Measurements from ENCODE around the gene CCNF.
A peak's percentile ranks its signal among the peaks of the same experiment; 100 is the strongest.

The CCNF gene

DNA sequence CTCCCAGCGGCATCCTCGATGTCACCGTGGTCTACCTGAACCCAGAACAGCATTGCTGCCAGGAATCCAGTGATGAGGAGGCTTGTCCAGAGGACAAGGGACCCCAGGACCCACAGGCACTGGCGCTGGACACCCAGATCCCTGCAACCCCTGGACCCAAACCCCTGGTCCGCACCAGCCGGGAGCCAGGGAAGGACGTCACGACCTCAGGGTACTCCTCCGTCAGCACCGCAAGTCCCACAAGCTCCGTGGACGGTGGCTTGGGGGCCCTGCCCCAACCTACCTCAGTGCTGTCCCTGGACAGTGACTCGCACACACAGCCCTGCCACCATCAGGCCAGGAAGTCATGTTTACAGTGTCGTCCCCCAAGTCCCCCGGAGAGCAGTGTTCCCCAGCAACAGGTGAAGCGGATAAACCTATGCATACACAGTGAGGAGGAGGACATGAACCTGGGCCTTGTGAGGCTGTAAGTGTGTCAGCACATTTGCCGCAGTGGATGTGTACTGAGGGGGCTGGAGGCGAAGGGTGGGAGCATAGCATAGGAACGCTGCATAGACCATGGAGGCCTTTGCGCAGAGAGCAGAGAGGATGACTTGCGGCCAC lies 27.4 kb downstream of the CCNF start:
- TF ChIP-seq, protein P1, sequence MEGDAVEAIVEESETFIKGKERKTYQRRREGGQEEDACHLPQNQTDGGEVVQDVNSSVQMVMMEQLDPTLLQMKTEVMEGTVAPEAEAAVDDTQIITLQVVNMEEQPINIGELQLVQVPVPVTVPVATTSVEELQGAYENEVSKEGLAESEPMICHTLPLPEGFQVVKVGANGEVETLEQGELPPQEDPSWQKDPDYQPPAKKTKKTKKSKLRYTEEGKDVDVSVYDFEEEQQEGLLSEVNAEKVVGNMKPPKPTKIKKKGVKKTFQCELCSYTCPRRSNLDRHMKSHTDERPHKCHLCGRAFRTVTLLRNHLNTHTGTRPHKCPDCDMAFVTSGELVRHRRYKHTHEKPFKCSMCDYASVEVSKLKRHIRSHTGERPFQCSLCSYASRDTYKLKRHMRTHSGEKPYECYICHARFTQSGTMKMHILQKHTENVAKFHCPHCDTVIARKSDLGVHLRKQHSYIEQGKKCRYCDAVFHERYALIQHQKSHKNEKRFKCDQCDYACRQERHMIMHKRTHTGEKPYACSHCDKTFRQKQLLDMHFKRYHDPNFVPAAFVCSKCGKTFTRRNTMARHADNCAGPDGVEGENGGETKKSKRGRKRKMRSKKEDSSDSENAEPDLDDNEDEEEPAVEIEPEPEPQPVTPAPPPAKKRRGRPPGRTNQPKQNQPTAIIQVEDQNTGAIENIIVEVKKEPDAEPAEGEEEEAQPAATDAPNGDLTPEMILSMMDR (IDR thresholded peaks at IDR 0.05; ENCODE audit: unreplicated experiment in 3 of 3) = no peak

DNA sequence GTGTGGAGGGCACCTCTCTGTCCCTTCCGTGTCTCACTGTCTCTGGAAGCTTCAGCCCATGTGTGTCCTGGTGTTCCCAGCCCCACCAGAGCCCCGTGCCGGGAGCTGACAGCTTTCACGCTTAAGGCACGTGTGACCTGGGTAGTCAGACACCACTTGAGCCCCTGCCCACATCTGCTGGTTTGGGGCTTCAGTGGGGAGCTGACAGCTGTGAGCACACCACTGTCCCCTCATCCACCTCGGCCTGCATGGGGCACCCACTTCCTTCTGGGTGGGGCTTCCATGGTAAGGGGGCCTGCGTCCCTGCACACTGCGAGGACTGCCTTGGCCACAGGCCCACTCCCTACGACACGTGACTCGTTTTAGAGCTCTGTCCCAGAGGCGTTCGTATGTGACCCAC lies 28.0 kb downstream of the CCNF start:
- H3K4me3 Mint-ChIP-seq = peak overlapping the region in 2 of 3 experiments; percentile 71 to 72

More for the DNA sequence above, 27.4 kb downstream of the CCNF start:
- H3K27ac Mint-ChIP-seq = no peak overlapping the region
- peaks cover 5% of the 10 kb centered on the region for H3K4me1 Mint-ChIP-seq
- H3K9me3 Mint-ChIP-seq = no peaks in the 10 kb centered on the region
- peaks cover 35% of the 10 kb centered on the region for H3K36me3 Mint-ChIP-seq (ENCODE audit: low read depth)
- H3K4me3 Mint-ChIP-seq = peak overlapping the region; percentile 7 to 54 (median 50)
- peaks cover 3% of the 10 kb centered on the region for H3K27me3 Mint-ChIP-seq (ENCODE audit: low read depth)

DNA sequence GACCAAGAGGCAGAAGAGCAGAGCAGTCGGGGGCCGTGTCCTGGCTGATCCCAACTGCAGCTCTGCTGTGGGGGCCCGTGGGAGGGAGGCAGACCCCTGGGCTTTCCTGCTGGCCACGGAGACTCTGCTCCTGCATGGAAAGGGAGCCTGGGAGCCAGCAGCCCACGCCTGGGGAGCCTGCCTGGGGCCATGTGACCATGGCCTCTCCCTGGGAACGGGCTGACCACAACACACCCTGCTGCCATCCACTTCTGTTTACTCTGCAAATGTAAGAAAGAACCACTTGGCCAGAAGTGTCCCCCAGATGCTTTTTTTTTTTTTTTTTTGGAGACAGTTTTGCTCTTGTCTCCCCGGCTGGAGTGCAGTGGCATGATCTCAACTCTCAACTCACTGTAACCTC lies 28.7 kb downstream of the CCNF start:
- Mint-ChIP-seq H3K27me3 (ENCODE audit: low read depth) (peaks cover 3% of the 10 kb centered on the region), H3K9me3 (no peaks in the 10 kb centered on the region), H3K27ac (no peak overlapping the region), H3K4me3 (peak overlapping the region; percentile 51 to 72 (median 71)), H3K4me1 (peaks cover 5% of the 10 kb centered on the region), H3K36me3 (ENCODE audit: low read depth) (peaks cover 22% of the 10 kb centered on the region)
- TF ChIP-seq, protein P1 (IDR thresholded peaks at IDR 0.05; ENCODE audit: unreplicated experiment in 3 of 3) = no peak

More for the DNA sequence above, 28.0 kb downstream of the CCNF start:
- Mint-ChIP-seq H3K9me3 (no peaks in the 10 kb centered on the region), H3K27ac (no peak overlapping the region), H3K27me3 (ENCODE audit: low read depth) (peaks cover 3% of the 10 kb centered on the region), H3K4me1 (peaks cover 5% of the 10 kb centered on the region), H3K36me3 (ENCODE audit: low read depth) (peaks cover 29% of the 10 kb centered on the region)
- TF ChIP-seq, protein P1 (IDR thresholded peaks at IDR 0.05; ENCODE audit: unreplicated experiment in 3 of 3) = no peak

DNA sequence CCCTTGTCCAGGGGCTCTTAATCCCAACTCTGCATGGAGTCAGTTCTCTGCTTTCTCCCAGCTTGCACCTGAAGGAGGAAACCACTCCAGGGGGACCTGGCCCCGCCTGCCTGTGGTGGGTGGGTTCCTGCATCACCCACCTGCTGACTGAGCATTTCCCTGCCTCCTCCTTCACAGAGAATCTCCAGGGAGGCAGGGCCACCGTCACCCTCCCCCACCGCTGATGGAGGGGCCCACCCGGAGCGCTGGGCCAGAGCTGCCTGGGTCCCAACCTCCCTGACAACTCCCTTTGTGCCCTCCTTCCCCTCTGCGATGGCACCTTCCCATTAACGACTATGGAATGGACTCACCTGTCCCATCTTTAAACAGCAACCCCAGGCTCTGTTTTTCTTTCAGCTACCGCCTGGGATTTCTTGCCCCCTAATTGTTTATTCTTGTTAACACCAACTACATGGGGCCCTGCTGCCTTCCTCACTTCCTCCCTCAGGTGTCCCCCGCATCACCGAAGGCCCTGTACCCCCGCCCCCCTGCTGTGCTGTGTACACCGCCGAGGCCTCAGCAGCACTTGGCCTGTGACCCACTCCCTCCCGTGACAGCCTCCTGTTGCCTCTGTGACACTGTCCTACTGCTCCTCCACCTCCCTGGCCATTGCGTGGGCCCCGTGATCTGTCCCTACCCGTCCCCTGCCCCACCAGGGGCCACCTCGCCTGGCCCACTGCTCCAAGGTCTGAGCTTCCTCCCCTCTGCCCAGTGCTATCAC lies 29.8 kb downstream of the CCNF start:
- Mint-ChIP-seq H3K27me3 (ENCODE audit: low read depth) (peaks cover 3% of the 10 kb centered on the region), H3K4me1 (peaks cover 5% of the 10 kb centered on the region), H3K36me3 (ENCODE audit: low read depth) (peaks cover 13% of the 10 kb centered on the region), H3K9me3 (no peaks in the 10 kb centered on the region), H3K27ac (peak overlapping the region; percentile 12 to 80 (median 28)), H3K4me3 (peak overlapping the region; percentile 88 to 95 (median 91))
- TF ChIP-seq, protein P1 (IDR thresholded peaks at IDR 0.05; ENCODE audit: unreplicated experiment in 3 of 3) = no peak

DNA sequence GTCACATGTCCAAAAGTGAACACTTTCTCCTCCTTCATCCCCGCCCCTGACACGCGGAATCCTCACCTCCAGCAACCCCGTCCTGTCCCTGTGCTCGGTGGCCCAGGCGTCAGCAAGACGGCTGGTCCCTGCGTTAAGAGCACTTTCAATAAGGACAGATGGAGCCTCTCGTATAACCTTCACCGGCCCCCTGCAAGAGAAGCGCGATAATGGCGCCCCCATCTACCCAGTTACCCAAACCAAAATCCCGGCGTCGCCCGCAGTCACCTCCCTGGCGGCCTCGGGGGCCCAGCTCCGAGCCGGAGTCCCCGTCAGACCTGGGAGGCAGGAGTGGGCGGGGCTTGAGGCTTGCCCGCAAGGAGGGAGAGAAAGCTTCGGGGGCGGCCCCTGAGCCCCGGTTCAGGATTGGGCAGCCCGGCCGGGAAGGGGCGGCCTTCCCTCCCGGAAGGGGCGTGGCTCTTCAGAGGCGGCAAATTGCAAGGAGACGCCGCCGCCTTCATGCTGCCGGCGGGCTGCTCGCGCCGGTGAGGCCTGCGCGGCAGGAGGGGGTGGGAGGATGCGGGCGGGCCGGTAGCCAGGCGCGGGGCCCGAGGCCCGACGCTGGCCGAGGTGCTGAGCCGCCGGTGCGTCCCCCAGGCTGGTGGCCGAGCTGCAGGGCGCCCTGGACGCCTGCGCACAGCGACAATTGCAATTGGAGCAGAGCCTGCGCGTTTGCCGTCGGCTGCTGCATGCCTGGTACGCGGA lies 30.6 kb downstream of the CCNF start, which contains the start of gene TEDC2:
Gene TEDC2 (plus strand): TSS at position 463 of the 744 bp plus-strand sequence. CDS start 36 bp downstream, at position 499.
- TF ChIP-seq, protein P1 (IDR thresholded peaks at IDR 0.05; ENCODE audit: unreplicated experiment in 3 of 3) = no peak
- peaks cover 3% of the 10 kb centered on the region for H3K27me3 Mint-ChIP-seq (ENCODE audit: low read depth)
- peak within 1 kb of the TSS; percentile 12 to 80 (median 28) for H3K27ac Mint-ChIP-seq
- peak within 1 kb of the TSS; percentile 88 to 95 (median 91) for H3K4me3 Mint-ChIP-seq
- peaks cover 5% of the 10 kb centered on the region for H3K4me1 Mint-ChIP-seq
- H3K36me3 Mint-ChIP-seq (ENCODE audit: low read depth) = peaks cover 13% of the 10 kb centered on the region
- no peaks in the 10 kb centered on the region for H3K9me3 Mint-ChIP-seq

Measured in nephron (organoid).